ENCODE results near the gene ETFBKMT. TPM values are rescaled to one million over a fixed set of nuclear protein-coding genes. Genes with fewer than 3 reads are reported as not detected.

ETFBKMT gene
- total and polyA plus RNA-seq, 2 donors (not counting 1 experiment from before 2014, with no cell fraction given), result 2.8 to 6.1 TPM

- no peak overlapping the region for H3K4me2 ChIP-seq (ENCODE audit: extremely low read depth, insufficient read depth, low read length)
- H3K4me1 ChIP-seq (ENCODE audit: control insufficient read depth, extremely low read depth, insufficient read depth, low read length), result no peaks in the 10 kb centered on the region
- H4K20me1 ChIP-seq (ENCODE audit: control insufficient read depth, extremely low read depth, insufficient read depth, low read length), result no peaks in the 10 kb centered on the region
- H2AFZ ChIP-seq (ENCODE audit: low read length), result no peak overlapping the region
- TF ChIP-seq CTCF (conservative IDR thresholded peaks at IDR 0.05 in 1 of 2, IDR thresholded peaks at IDR 0.05 in 1 of 2; ENCODE audit: low read depth in 1 of 2, low read length in 2 of 2) (no peak), EZH2 (IDR thresholded peaks at IDR 0.05; ENCODE audit: low read length, missing control alignments) (no peak)
- H3K36me3 ChIP-seq (ENCODE audit: control insufficient read depth, insufficient read depth, low read length), result no peaks in the 10 kb centered on the region
- no peak for DNase-seq (ENCODE audit: low read depth in 2 of 2)
- H3K27ac ChIP-seq (ENCODE audit: insufficient read depth, low read length), result no peak overlapping the region
- no peaks in the 10 kb centered on the region for H3K79me2 ChIP-seq (ENCODE audit: control insufficient read depth, insufficient read depth, low read length)
- no peaks in the 10 kb centered on the region for H3K27me3 ChIP-seq (ENCODE audit: control insufficient read depth, insufficient read depth, low read length)
- no peak overlapping the region for H3K9ac ChIP-seq (ENCODE audit: insufficient read depth, low read length)
- H3K9me3 ChIP-seq (ENCODE audit: control insufficient read depth, insufficient read depth, low read depth, low read length), result no peaks in the 10 kb centered on the region
- H3K4me3 ChIP-seq (replicated peaks in 1 of 4; ENCODE audit: control extremely low read depth in 1 of 4, insufficient read depth in 1 of 4, low read depth in 3 of 4, low read length in 4 of 4), result no peak overlapping the region
Measured at GRCh38 chr12:31645924-31646323, 13.6 kb upstream of the ETFBKMT start.

- Histone ChIP-seq H3K36me3 (ENCODE audit: control insufficient read depth, insufficient read depth, low read length) (no peaks in the 10 kb centered on the region), H3K27ac (ENCODE audit: insufficient read depth, low read length) (no peak overlapping the region), H3K27me3 (ENCODE audit: control insufficient read depth, insufficient read depth, low read length) (no peaks in the 10 kb centered on the region), H3K4me3 (replicated peaks in 1 of 4; ENCODE audit: control extremely low read depth in 1 of 4, insufficient read depth in 1 of 4, low read depth in 3 of 4, low read length in 4 of 4) (no peak overlapping the region), H3K4me1 (ENCODE audit: control insufficient read depth, extremely low read depth, insufficient read depth, low read length) (no peaks in the 10 kb centered on the region), H3K9ac (ENCODE audit: insufficient read depth, low read length) (no peak overlapping the region), H3K9me3 (ENCODE audit: control insufficient read depth, insufficient read depth, low read depth, low read length) (no peaks in the 10 kb centered on the region), H4K20me1 (ENCODE audit: control insufficient read depth, extremely low read depth, insufficient read depth, low read length) (no peaks in the 10 kb centered on the region), H3K4me2 (ENCODE audit: extremely low read depth, insufficient read depth, low read length) (no peak overlapping the region), H2AFZ (ENCODE audit: low read length) (peak overlapping the region; percentile 54), H3K79me2 (ENCODE audit: control insufficient read depth, insufficient read depth, low read length) (no peaks in the 10 kb centered on the region)
- TF ChIP-seq EZH2 (IDR thresholded peaks at IDR 0.05; ENCODE audit: low read length, missing control alignments) (no peak), CTCF (conservative IDR thresholded peaks at IDR 0.05 in 1 of 2, IDR thresholded peaks at IDR 0.05 in 1 of 2; ENCODE audit: low read depth in 1 of 2, low read length in 2 of 2) (no peak)
- no peak for DNase-seq (ENCODE audit: low read depth in 2 of 2)
Measured at GRCh38 chr12:31647086-31647491, 12.4 kb upstream of the ETFBKMT start.

GRCh38 chr12:31650918-31651317 is 8.6 kb upstream of the ETFBKMT start:
- H3K27me3 ChIP-seq (ENCODE audit: control insufficient read depth, insufficient read depth, low read length), result no peaks in the 10 kb centered on the region
- peak overlapping the region in 1 of 4 experiments; percentile 23 for H3K4me3 ChIP-seq (replicated peaks in 1 of 4; ENCODE audit: control extremely low read depth in 1 of 4, insufficient read depth in 1 of 4, low read depth in 3 of 4, low read length in 4 of 4)
- H3K27ac ChIP-seq (ENCODE audit: insufficient read depth, low read length), result no peak overlapping the region
- no peak overlapping the region for H3K9ac ChIP-seq (ENCODE audit: insufficient read depth, low read length)
- DNase-seq (ENCODE audit: low read depth in 2 of 2), result no peak
- H4K20me1 ChIP-seq (ENCODE audit: control insufficient read depth, extremely low read depth, insufficient read depth, low read length), result no peaks in the 10 kb centered on the region
- no peaks in the 10 kb centered on the region for H3K79me2 ChIP-seq (ENCODE audit: control insufficient read depth, insufficient read depth, low read length)
- H3K4me2 ChIP-seq (ENCODE audit: extremely low read depth, insufficient read depth, low read length), result no peak overlapping the region
- TF ChIP-seq CTCF (conservative IDR thresholded peaks at IDR 0.05 in 1 of 2, IDR thresholded peaks at IDR 0.05 in 1 of 2; ENCODE audit: low read depth in 1 of 2, low read length in 2 of 2), result no peak
- TF ChIP-seq EZH2 (IDR thresholded peaks at IDR 0.05; ENCODE audit: low read length, missing control alignments), result no peak
- no peaks in the 10 kb centered on the region for H3K36me3 ChIP-seq (ENCODE audit: control insufficient read depth, insufficient read depth, low read length)
- H3K9me3 ChIP-seq (ENCODE audit: control insufficient read depth, insufficient read depth, low read depth, low read length), result no peaks in the 10 kb centered on the region
- peak overlapping the region; percentile 18 for H2AFZ ChIP-seq (ENCODE audit: low read length)
- no peaks in the 10 kb centered on the region for H3K4me1 ChIP-seq (ENCODE audit: control insufficient read depth, extremely low read depth, insufficient read depth, low read length)

Data from fibroblast of lung (primary cell).